Thymus (tissue), 11 donors: ENCODE results near the gene SERPINA6. TPM values are rescaled to one million over a fixed set of nuclear protein-coding genes. Genes with fewer than 3 reads are reported as not detected.
"Not testable (repeated sequence)": the region's sequence is repeated elsewhere in the genome, so short reads cannot be mapped to it uniquely, and the experiment has no call there.

Experiments
- DNase-seq, 9 donors: peaks; one replicate each; pipeline ENCODE4 v3.0.0-alpha.2; 2013; ENCODE audit warnings: low spot score in 9 of 9, low read depth in 6 of 9, missing footprints in 1 of 9
- H3K27ac ChIP-seq, 2 donors: one replicate each; pipeline ENCODE4 v1.5.1; 2013; ENCODE audit warnings: control low read depth in 1 of 2, low read depth in 1 of 2, low read length in 1 of 2, mild to moderate bottlenecking in 1 of 2, moderate library complexity in 1 of 2
- H3K27me3 ChIP-seq, 2 donors: one replicate each; pipeline ENCODE4 v1.5.1; 2013; ENCODE audit warnings: low read length in 1 of 2; ENCODE audit not compliant: control insufficient read depth in 2 of 2, insufficient read depth in 1 of 2
- H3K36me3 ChIP-seq, 2 donors: one replicate each; pipeline ENCODE4 v1.5.1; 2013; ENCODE audit warnings: low read length in 1 of 2, mild to moderate bottlenecking in 1 of 2, moderate library complexity in 1 of 2; ENCODE audit not compliant: control insufficient read depth in 2 of 2, insufficient read depth in 2 of 2
- H3K4me1 ChIP-seq, 2 donors: one replicate each; pipeline ENCODE4 v1.5.1; 2013; ENCODE audit warnings: low read length in 2 of 2; ENCODE audit not compliant: control insufficient read depth in 2 of 2, insufficient read depth in 2 of 2
- H3K4me3 ChIP-seq, 2 donors: one replicate each; pipeline ENCODE4 v1.5.1; 2013; ENCODE audit warnings: low read length in 2 of 2, control low read depth in 1 of 2, mild to moderate bottlenecking in 1 of 2
- H3K9me3 ChIP-seq, 2 donors: one replicate each; pipeline ENCODE4 v1.5.1; 2013; ENCODE audit warnings: low read length in 1 of 2, mild to moderate bottlenecking in 1 of 2; ENCODE audit not compliant: control insufficient read depth in 2 of 2, insufficient read depth in 1 of 2
- WGBS: extraction: QIAGEN DNeasy Blood & Tissue Kit; methylation state at CpG from one replicate; pipeline ENCODE4 v1.1.7; 2013; 5-methylcytosine and 5-hydroxymethylcytosine counted together
- polyA plus RNA-seq: library from polyadenylated mRNA; stranded (reverse); fragments of 200-250 nt; gene quantifications from one replicate; pipeline ENCODE4 v1.2.3, GENCODE V29; 2013
- total RNA-seq: library from RNA; stranded (reverse); fragments of 120-200 nt; gene quantifications from one replicate; pipeline ENCODE4 v1.2.4, GENCODE V29; 2013
- donor health status: healthy.

The SERPINA6 gene
- total and polyA plus RNA-seq, 2 donors, result 0.33 to 0.91 TPM

DNA sequence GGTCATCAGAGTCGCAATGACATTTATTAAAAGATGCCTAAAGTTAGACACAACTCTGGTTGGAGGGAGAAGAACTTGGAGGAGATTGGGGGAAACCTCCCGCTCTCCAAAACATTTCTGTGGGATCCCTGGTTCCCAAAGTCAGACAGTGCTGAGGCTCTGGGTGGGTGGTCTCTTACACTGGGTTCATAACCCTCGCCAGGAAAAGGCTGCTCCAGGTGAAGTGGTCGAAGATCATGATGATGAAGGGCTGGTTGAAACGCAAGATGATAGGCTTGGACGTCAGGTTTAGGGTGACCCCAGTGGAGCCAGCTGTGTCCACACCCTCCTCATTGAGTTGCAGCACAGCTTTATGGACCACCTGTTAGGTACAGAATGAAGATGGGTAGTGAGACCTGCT lies 18.9 kb downstream of the SERPINA6 start:
- H3K9me3 ChIP-seq, result peaks cover 0 to 2% of the 10 kb centered on the region in 2 donors
- H3K4me3 ChIP-seq, result no peak overlapping the region
- no peaks in the 10 kb centered on the region for H3K36me3 ChIP-seq
- H3K27me3 ChIP-seq, result no peaks in the 10 kb centered on the region
- H3K4me1 ChIP-seq, result no peaks in the 10 kb centered on the region
- 95% methylated on average over 6 of the region's 6 CpGs for WGBS
- no peak overlapping the region for H3K27ac ChIP-seq
- DNase-seq, result no peak

DNA sequence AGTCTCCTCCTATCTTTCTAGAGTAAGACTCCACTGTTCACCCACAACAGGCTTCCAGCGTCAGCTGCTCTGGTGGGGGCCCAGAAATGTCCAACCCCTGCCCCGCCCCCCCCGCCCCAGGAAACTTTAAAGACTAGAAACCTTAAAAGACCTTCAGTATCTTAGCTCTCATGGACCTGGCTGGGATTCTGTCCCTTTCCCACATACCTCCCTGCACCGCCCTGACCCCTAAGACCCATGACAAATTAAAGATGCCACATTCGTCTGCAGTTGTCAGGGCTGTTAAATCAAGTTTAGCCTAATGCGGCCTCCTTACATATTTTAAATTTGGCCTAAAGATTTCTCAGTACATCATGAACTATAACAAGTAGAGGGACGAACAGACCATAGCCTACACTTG lies 20.0 kb downstream of the SERPINA6 start:
- WGBS, result 95% methylated on average over 7 of the region's 7 CpGs
- no peak overlapping the region for H3K4me3 ChIP-seq
- no peaks in the 10 kb centered on the region for H3K4me1 ChIP-seq
- H3K9me3 ChIP-seq, result peaks cover 0 to 2% of the 10 kb centered on the region in 2 donors
- H3K27me3 ChIP-seq, result no peaks in the 10 kb centered on the region
- no peak for DNase-seq
- H3K27ac ChIP-seq, result no peak overlapping the region
- no peaks in the 10 kb centered on the region for H3K36me3 ChIP-seq

- 95% methylated on average over 15 of the region's 15 CpGs for WGBS
- no peak for DNase-seq
- Histone ChIP-seq H3K9me3 (no peaks in the 10 kb centered on the region), H3K36me3 (no peaks in the 10 kb centered on the region), H3K27me3 (no peaks in the 10 kb centered on the region), H3K4me3 (no peak overlapping the region), H3K4me1 (no peaks in the 10 kb centered on the region), H3K27ac (no peak overlapping the region)
These were observed 25.0 kb downstream of the SERPINA6 start for GRCh38 chr14:94298130-94298529.

GRCh38 chr14:94296181-94296545 lies 27.0 kb downstream of the SERPINA6 start:
- H3K4me1 ChIP-seq, H3K9me3 ChIP-seq, H3K36me3 ChIP-seq, H3K27me3 ChIP-seq, H3K4me3 ChIP-seq, DNase-seq, H3K27ac ChIP-seq: not testable (repeated sequence)
- 79% methylated on average over 4 of the region's 4 CpGs for WGBS

- no peak overlapping the region for H3K27ac ChIP-seq
- no peaks in the 10 kb centered on the region for H3K4me1 ChIP-seq
- 66% methylated on average over 9 of the region's 9 CpGs for WGBS
- no peaks in the 10 kb centered on the region for H3K27me3 ChIP-seq
- no peak for DNase-seq
- H3K9me3 ChIP-seq, result no peaks in the 10 kb centered on the region
- H3K36me3 ChIP-seq, result no peaks in the 10 kb centered on the region
- H3K4me3 ChIP-seq, result no peak overlapping the region
These were observed 27.6 kb downstream of the SERPINA6 start for GRCh38 chr14:94295360-94296180.

DNA sequence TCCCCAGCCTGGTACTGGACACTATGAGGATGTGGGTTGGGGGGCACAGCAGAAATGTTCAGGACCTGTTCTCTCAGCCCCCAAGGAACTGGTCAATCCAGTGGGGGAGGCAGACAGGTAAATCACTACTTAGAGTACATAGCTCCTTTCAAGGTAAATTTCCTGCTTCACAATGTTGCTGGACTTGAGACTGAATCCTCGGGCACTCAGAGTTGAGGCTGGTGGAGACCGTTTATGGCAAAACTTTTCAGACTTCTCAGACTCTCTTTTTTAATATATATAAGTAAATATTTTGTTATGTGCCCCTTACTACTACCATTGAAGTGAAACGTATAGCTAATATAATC lies 29.6 kb downstream of the SERPINA6 start:
- H3K27ac ChIP-seq, result no peak overlapping the region
- H3K4me3 ChIP-seq, result no peak overlapping the region
- H3K9me3 ChIP-seq, result no peaks in the 10 kb centered on the region
- WGBS, result 94% methylated on average over 3 of the region's 3 CpGs
- H3K36me3 ChIP-seq, result no peaks in the 10 kb centered on the region
- no peak for DNase-seq
- no peaks in the 10 kb centered on the region for H3K4me1 ChIP-seq
- no peaks in the 10 kb centered on the region for H3K27me3 ChIP-seq

- no peaks in the 10 kb centered on the region for H3K9me3 ChIP-seq
- H3K4me1 ChIP-seq, result no peaks in the 10 kb centered on the region
- H3K27me3 ChIP-seq, result no peaks in the 10 kb centered on the region
- H3K27ac ChIP-seq, result no peak within 1 kb of the TSS
- H3K4me3 ChIP-seq, result no peak within 1 kb of the TSS
- H3K36me3 ChIP-seq, result no peaks in the 10 kb centered on the region
- no peak for DNase-seq
- WGBS, result 82% methylated on average over 10 of the region's 10 CpGs
These were observed 30.1 kb downstream of the SERPINA6 start, which contains the start of gene SERPINA10 for GRCh38 chr14:94292872-94293577. SERPINA10 (minus strand) TSS chr14:94293268; CDS start chr14:94290593, 2,675 bp downstream.

GRCh38 chr14:94292526-94292871 lies 30.6 kb downstream of the SERPINA6 start:
- Histone ChIP-seq H3K9me3 (no peaks in the 10 kb centered on the region), H3K27ac (no peak overlapping the region), H3K27me3 (no peaks in the 10 kb centered on the region), H3K4me1 (no peaks in the 10 kb centered on the region), H3K4me3 (no peak overlapping the region), H3K36me3 (no peaks in the 10 kb centered on the region)
- 96% methylated on average over 3 of the region's 3 CpGs for WGBS
- DNase-seq, result no peak

DNA sequence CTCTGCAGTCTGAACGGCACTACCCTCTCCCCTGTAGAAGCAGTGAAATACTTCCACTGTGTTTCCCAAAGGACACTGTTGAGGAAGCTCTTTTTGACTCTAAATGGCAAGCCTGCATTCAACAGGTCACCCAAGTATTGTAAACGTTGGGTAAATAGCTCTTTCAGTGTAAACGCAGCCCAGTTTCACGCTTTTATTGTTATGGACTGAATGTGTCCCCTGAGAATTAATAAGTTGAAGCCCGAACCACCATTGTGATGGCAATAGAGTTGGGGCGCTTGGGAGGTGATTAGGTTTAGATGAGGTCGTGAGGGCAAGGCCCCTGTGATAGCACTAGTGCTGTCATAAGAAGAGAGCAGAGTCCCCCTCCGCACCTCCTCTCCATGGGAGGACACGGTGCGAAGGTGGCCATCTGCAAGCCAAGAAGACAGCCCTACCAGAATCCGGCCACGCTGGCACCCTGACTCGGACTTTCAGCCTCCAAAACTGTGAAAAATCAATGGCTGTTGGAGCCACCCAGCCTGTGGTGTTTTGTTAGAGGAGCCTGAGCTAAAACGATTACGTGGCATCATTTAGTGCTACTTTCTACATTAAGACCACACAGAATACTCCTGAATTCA lies 31.1 kb downstream of the SERPINA6 start:
- Histone ChIP-seq H3K27me3 (no peaks in the 10 kb centered on the region), H3K36me3 (no peaks in the 10 kb centered on the region), H3K27ac (no peak overlapping the region), H3K4me1 (no peaks in the 10 kb centered on the region), H3K4me3 (no peak overlapping the region), H3K9me3 (no peaks in the 10 kb centered on the region)
- DNase-seq, result no peak
- 90% methylated on average over 15 of the region's 15 CpGs for WGBS
